Spleen (tissue), 11 donors: ENCODE data around the gene PRCP. TPM values are rescaled to one million over a fixed set of nuclear protein-coding genes. Genes with fewer than 3 reads are reported as not detected.
"Not testable (repeated sequence)": the region's sequence is repeated elsewhere in the genome, so short reads cannot be mapped to it uniquely, and the experiment has no call there.

ENCODE experiments used
- DNase-seq: peaks from one replicate; pipeline ENCODE4 v3.0.0-alpha.2; 2020
- H3K27ac ChIP-seq, 8 donors: fragments of 200-600 bp; sonication (generic) in 7 of 8; 1 replicate in 4 of 8; 2 replicates in 4 of 8; pipeline versions ENCODE4 v1.5.0 to v1.8.0; 2016 to 2021; ENCODE audit warnings: inconsistent platforms in 4 of 8, mild to moderate bottlenecking in 4 of 8, moderate library complexity in 1 of 8
- H3K27me3 ChIP-seq, 7 donors: fragments of 200-600 bp; sonication (generic) in 6 of 7; replicated peaks in 1 of 7; 1 replicate in 4 of 7; 2 replicates in 3 of 7; pipeline versions ENCODE4 v1.5.0 to v1.8.0; 2016 to 2021; ENCODE audit warnings: inconsistent platforms in 3 of 7, mild to moderate bottlenecking in 1 of 7
- H3K36me3 ChIP-seq, 6 donors: fragments of 200-600 bp; sonication (generic) in 5 of 6; 1 replicate in 4 of 6; 2 replicates in 2 of 6; pipeline versions ENCODE4 v1.5.0 to v1.8.0; 2016 to 2021; ENCODE audit warnings: inconsistent platforms in 2 of 6
- H3K4me1 ChIP-seq, 6 donors: fragments of 200-600 bp; sonication (generic) in 5 of 6; 1 replicate in 3 of 6; 2 replicates in 3 of 6; pipeline versions ENCODE4 v1.5.0 to v1.8.0; 2016 to 2021; ENCODE audit warnings: inconsistent platforms in 3 of 6
- H3K4me3 ChIP-seq, 8 donors: fragments of 200-600 bp; sonication (generic) in 7 of 8; 1 replicate in 4 of 8; 2 replicates in 4 of 8; pipeline versions ENCODE4 v1.5.0 to v1.8.0; 2016 to 2021; ENCODE audit warnings: inconsistent platforms in 4 of 8, mild to moderate bottlenecking in 4 of 8, moderate library complexity in 2 of 8
- H3K9me3 ChIP-seq, 8 donors: fragments of 200-600 bp; sonication (generic) in 7 of 8; 1 replicate in 4 of 8; 2 replicates in 4 of 8; pipeline versions ENCODE4 v1.5.0 to v1.8.0; 2016 to 2021; ENCODE audit warnings: inconsistent platforms in 4 of 8
- POLR2A ChIP-seq, 3 donors: fragments of 450-650 bp; IDR thresholded peaks; one replicate each; pipeline ENCODE4 v1.5.1; 2017; ENCODE audit warnings: antibody characterized with exemption in 3 of 3, mild to moderate bottlenecking in 1 of 3
- POLR2AphosphoS5 ChIP-seq, 3 donors: sonication (generic); formaldehyde crosslinking; IDR thresholded peaks; one replicate each; pipeline ENCODE4 v1.5.1; 2017; ENCODE audit warnings: antibody characterized with exemption in 3 of 3
- WGBS, 5 donors: extraction: QIAGEN DNeasy Blood & Tissue Kit in 3 of 5; methylation state at CpG; one replicate each; pipeline versions ENCODE4 v1.1.5 to v1.1.7; 2013 to 2018; 5-methylcytosine and 5-hydroxymethylcytosine counted together
- intact Hi-C: fragments of 100-400 bp; cut with DNase I; formaldehyde crosslinking; loops from one replicate; pipeline ENCODE4 v1.15.0; 2023; ENCODE audit warnings: low total_unique reads
- polyA plus RNA-seq, 3 donors: library from polyadenylated mRNA; stranded (reverse); fragments of 200-250 nt; gene quantifications; one replicate each; pipeline ENCODE4 v1.2.1, GENCODE V29; 2013
- total RNA-seq, 7 donors: library from RNA; depleted of rRNA in 3 of 7; stranded (reverse); fragments of >200 nt in 3 of 7; fragmentation: NEBNext Ultra II Directional in 4 of 7; extraction: Animal tissue kit (Norgen Biotek cat#: 25700) in 4 of 7; gene quantifications; one replicate each; pipeline versions ENCODE4 v1.1.0 to v1.2.1, GENCODE V29; 2016 to 2021
- TF ChIP-seq, protein P1 (sequence below), 11 experiments: fragments of 200-600 bp in 7 of 11; fragments of 450-650 bp in 4 of 11; sonication (generic) in 4 of 11; IDR thresholded peaks in 8 of 11; conservative IDR thresholded peaks in 3 of 11; 1 replicate in 7 of 11; 2 replicates in 4 of 11; pipeline versions ENCODE4 v1.4.0 to v1.8.0; 2016 to 2021; ENCODE audit warnings: antibody characterized with exemption in 11 of 11, inconsistent platforms in 4 of 11, mild to moderate bottlenecking in 1 of 11
- donor health status: healthy with polysubstance abuse.
- donor health status: DM: no; HTN: no; CAD: no; lungs with moderate emphysema.
- donor health status: DM: no; HTN: no; CAD: no.
- donor health status: Bipolar disorder and iron deficiency.
- donor health status: healthy.
- donor health status: DM: no; HTN: no; CAD: no.
- donor health status: DM: yes; HTN: yes; CAD: no.

The PRCP gene
- total and polyA plus RNA-seq, 10 donors, result 22.2 to 85.7 (median 65.7) TPM

DNA sequence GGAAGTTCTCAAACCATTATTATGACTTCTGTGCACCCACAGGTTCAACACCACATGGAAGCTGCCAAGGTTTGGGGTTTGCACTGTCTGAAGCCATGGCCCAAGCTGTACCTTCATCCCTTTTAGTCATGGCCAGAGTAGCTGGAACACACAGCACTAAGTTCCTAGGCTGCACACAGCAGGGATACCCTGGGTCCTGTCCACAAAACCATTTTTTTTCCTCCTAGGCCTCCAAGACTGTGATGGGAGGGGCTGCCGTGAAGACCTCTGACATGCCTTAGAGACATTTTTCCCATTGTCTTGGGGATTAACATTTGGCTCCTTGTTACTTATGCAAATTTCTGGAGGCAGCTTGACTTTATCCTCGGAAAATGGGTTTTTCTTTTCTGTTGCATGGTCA, 44.0 kb upstream of the PRCP start:
- H3K36me3 ChIP-seq, result no peaks in the 10 kb centered on the region
- DNase-seq, result no peak
- H3K27me3 ChIP-seq, result no peaks in the 10 kb centered on the region
- no peak for TF ChIP-seq POLR2AphosphoS5 (IDR thresholded peaks at IDR 0.05)
- H3K9me3 ChIP-seq, result peaks cover 0 to 6% (median 0%) of the 10 kb centered on the region in 8 donors
- no peak overlapping the region for H3K4me3 ChIP-seq
- intact Hi-C loops, result no loop called here
- no peak overlapping the region for H3K27ac ChIP-seq
- WGBS, 5 donors, result 86 to 93% (median 90%) methylated on average over 2 of the region's 2 CpGs
- no peaks in the 10 kb centered on the region for H3K4me1 ChIP-seq

- H3K36me3 ChIP-seq, result not testable (repeated sequence)
Observed at GRCh38 chr11:82943430-82943829, 43.2 kb upstream of the PRCP start.

DNA sequence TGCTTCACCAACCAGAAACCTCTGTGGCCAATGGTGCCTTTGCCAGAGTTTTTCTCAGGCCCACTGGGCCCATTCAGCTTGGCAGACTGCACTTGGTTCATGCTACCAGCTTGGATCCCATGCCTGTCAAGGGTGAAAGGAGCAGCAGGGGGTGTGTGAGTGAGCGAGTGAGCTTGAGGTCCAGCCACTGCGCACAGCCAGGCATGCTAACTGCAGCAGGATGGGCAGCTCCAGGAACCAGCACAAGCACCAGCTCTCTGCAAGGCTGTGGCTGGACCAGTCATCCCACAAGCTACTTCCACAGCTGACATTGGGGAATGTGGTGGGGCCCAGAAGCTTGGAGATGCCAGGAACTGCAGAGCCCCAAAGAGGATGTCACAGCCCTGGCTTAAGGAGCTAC, 42.1 kb upstream of the PRCP start:
- no peak for DNase-seq
- H3K9me3 ChIP-seq, result peaks cover 0 to 6% (median 0%) of the 10 kb centered on the region in 8 donors
- no peak overlapping the region for H3K27ac ChIP-seq
- TF ChIP-seq POLR2A (IDR thresholded peaks at IDR 0.05), result no peak
- TF ChIP-seq, protein P1, sequence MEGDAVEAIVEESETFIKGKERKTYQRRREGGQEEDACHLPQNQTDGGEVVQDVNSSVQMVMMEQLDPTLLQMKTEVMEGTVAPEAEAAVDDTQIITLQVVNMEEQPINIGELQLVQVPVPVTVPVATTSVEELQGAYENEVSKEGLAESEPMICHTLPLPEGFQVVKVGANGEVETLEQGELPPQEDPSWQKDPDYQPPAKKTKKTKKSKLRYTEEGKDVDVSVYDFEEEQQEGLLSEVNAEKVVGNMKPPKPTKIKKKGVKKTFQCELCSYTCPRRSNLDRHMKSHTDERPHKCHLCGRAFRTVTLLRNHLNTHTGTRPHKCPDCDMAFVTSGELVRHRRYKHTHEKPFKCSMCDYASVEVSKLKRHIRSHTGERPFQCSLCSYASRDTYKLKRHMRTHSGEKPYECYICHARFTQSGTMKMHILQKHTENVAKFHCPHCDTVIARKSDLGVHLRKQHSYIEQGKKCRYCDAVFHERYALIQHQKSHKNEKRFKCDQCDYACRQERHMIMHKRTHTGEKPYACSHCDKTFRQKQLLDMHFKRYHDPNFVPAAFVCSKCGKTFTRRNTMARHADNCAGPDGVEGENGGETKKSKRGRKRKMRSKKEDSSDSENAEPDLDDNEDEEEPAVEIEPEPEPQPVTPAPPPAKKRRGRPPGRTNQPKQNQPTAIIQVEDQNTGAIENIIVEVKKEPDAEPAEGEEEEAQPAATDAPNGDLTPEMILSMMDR (IDR thresholded peaks at IDR 0.05 in 8 of 11, conservative IDR thresholded peaks at IDR 0.05 in 3 of 11), result no peak
- no peak for TF ChIP-seq POLR2AphosphoS5 (IDR thresholded peaks at IDR 0.05)
- H3K27me3 ChIP-seq, result no peaks in the 10 kb centered on the region
- intact Hi-C loops, result no loop called here
- 76 to 97% (median 95%) methylated on average over 2 of the region's 2 CpGs for WGBS, 5 donors
- H3K4me3 ChIP-seq, result no peak overlapping the region
- no peaks in the 10 kb centered on the region for H3K36me3 ChIP-seq
- H3K4me1 ChIP-seq, result no peaks in the 10 kb centered on the region

More at GRCh38 chr11:82943430-82943829, 43.2 kb upstream of the PRCP start:
- H3K4me1 ChIP-seq, H3K9me3 ChIP-seq, H3K27ac ChIP-seq, intact Hi-C loops, H3K27me3 ChIP-seq, DNase-seq, H3K4me3 ChIP-seq: not testable (repeated sequence)
- 94 to 100% (median 97%) methylated on average over 1 of the region's 1 CpG for WGBS, 5 donors

DNA sequence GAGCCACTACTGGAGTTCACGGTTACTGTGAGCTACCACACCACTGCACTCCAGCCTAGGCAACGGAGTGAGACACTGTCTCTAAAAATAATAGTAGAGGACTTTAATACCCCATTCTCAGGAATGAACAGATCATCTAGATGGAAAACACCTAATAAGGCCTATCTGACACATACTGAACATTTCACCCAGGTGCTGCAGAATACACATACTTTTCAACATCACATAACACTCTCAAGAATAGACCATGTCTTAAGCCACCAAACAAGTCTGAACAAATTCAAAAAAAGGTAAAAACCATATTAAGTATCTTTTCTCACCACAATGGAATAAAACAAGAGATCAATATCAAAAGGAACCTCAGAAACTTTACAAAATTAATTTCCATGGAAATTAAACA, 39.2 kb upstream of the PRCP start:
- Histone ChIP-seq H3K27me3 (no peaks in the 10 kb centered on the region), H3K9me3 (peaks cover 0 to 6% (median 0%) of the 10 kb centered on the region in 8 donors), H3K4me1 (no peaks in the 10 kb centered on the region), H3K27ac (no peak overlapping the region), H3K4me3 (no peak overlapping the region), H3K36me3 (peaks cover 0 to 13% (median 0%) of the 10 kb centered on the region in 6 donors)
- no peak for DNase-seq
- 83 to 97% (median 95%) methylated on average over 2 of the region's 2 CpGs for WGBS, 5 donors
- TF ChIP-seq POLR2AphosphoS5 (IDR thresholded peaks at IDR 0.05) (no peak), POLR2A (IDR thresholded peaks at IDR 0.05) (no peak)
- TF ChIP-seq, protein P1 (IDR thresholded peaks at IDR 0.05 in 8 of 11, conservative IDR thresholded peaks at IDR 0.05 in 3 of 11), result no peak
- intact Hi-C loops, result no loop called here

- no peak for DNase-seq
- TF ChIP-seq POLR2A (IDR thresholded peaks at IDR 0.05), result no peak
- TF ChIP-seq POLR2AphosphoS5 (IDR thresholded peaks at IDR 0.05), result no peak
- TF ChIP-seq, protein P1 (IDR thresholded peaks at IDR 0.05 in 8 of 11, conservative IDR thresholded peaks at IDR 0.05 in 3 of 11), result no peak
- peaks cover 0 to 6% (median 0%) of the 10 kb centered on the region in 8 donors for H3K9me3 ChIP-seq
- peaks cover 0 to 32% (median 0%) of the 10 kb centered on the region in 6 donors for H3K36me3 ChIP-seq
- no peak overlapping the region for H3K4me3 ChIP-seq
- no peaks in the 10 kb centered on the region for H3K27me3 ChIP-seq
- no peak overlapping the region for H3K27ac ChIP-seq
- 94 to 100% (median 96%) methylated on average over 2 of the region's 2 CpGs for WGBS, 5 donors
- no peaks in the 10 kb centered on the region for H3K4me1 ChIP-seq
- intact Hi-C loops, result no loop called here
Observed at GRCh38 chr11:82937554-82937953, 37.3 kb upstream of the PRCP start.
